SK-N-SH treated with all-trans-retinoic acid at 6 μM for 48 hours (cell line): ENCODE data around the gene MRAS.
"Not testable (repeated sequence)": the region's sequence is repeated elsewhere in the genome, so short reads cannot be mapped to it uniquely, and the experiment has no call there.

Experiments
- ATAC-seq: fragments of 200-7000 bp; cut with Tn5 transposase; 3 replicates; pipeline ENCODE4 v1.9.1; 2020; ENCODE audit warnings: mild to moderate bottlenecking, moderate library complexity
- ARNTL ChIP-seq: fragments of 450-650 bp; formaldehyde crosslinking; IDR thresholded peaks from 2 replicates; pipeline ENCODE4 v1.5.0; 2020; ENCODE audit warnings: low read depth, mild to moderate bottlenecking, moderate library complexity, borderline replicate concordance
- BACH2 ChIP-seq: fragments of 250-450 bp; sonication (Bioruptor Pico); IDR thresholded peaks from 2 replicates; pipeline ENCODE4 v1.9.0; 2021; ENCODE audit warnings: mild to moderate bottlenecking, borderline replicate concordance
- GLIS3 ChIP-seq: fragments of 250-450 bp; sonication (Bioruptor Pico); IDR thresholded peaks from 2 replicates; pipeline ENCODE4 v1.5.0; 2020; ENCODE audit warnings: mild to moderate bottlenecking, moderate library complexity
- OSR1 ChIP-seq: fragments of 250-450 bp; sonication (Bioruptor Pico); IDR thresholded peaks from 2 replicates; pipeline ENCODE4 v1.8.0; 2022; ENCODE audit warnings: moderate library complexity, mild to moderate bottlenecking, inconsistent platforms
- PATZ1 ChIP-seq: fragments of 250-450 bp; sonication (Bioruptor Pico); IDR thresholded peaks from 2 replicates; pipeline ENCODE4 v1.8.0; 2020; ENCODE audit warnings: mild to moderate bottlenecking, moderate library complexity, borderline replicate concordance
- POU6F1 ChIP-seq: fragments of 250-450 bp; sonication (Bioruptor Pico); IDR thresholded peaks from 2 replicates; pipeline ENCODE4 v1.8.0; 2021; ENCODE audit warnings: low read depth, mild to moderate bottlenecking, moderate library complexity, borderline replicate concordance
- PPARA ChIP-seq: fragments of 250-450 bp; sonication (Bioruptor Pico); IDR thresholded peaks from 2 replicates; pipeline ENCODE4 v1.5.0; 2020; ENCODE audit warnings: mild to moderate bottlenecking, borderline replicate concordance
- RARB ChIP-seq: fragments of 250-450 bp; sonication (Bioruptor Pico); IDR thresholded peaks from 2 replicates; pipeline ENCODE4 v1.8.0; 2021; ENCODE audit warnings: mild to moderate bottlenecking, moderate library complexity
- SNAI2 ChIP-seq: fragments of 250-450 bp; sonication (Bioruptor Pico); IDR thresholded peaks from 2 replicates; pipeline ENCODE4 v1.5.0; 2020; ENCODE audit warnings: mild to moderate bottlenecking, moderate library complexity
- TSHZ2 ChIP-seq: fragments of 250-450 bp; sonication (Bioruptor Pico); IDR thresholded peaks from 2 replicates; pipeline ENCODE4 v1.5.0; 2020; ENCODE audit warnings: mild to moderate bottlenecking, moderate library complexity
- ZC3H10 ChIP-seq: fragments of 250-450 bp; sonication (Bioruptor Pico); IDR thresholded peaks from 2 replicates; pipeline ENCODE4 v1.5.1; 2021; ENCODE audit warnings: mild to moderate bottlenecking, moderate library complexity
- ZFP3 ChIP-seq: fragments of 250-450 bp; sonication (Bioruptor Pico); IDR thresholded peaks from 2 replicates; pipeline ENCODE4 v1.5.0; 2020; ENCODE audit warnings: mild to moderate bottlenecking, moderate library complexity
- ZFP30 ChIP-seq: fragments of 450-650 bp; formaldehyde crosslinking; IDR thresholded peaks from 2 replicates; pipeline ENCODE4 v1.5.0; 2022; ENCODE audit warnings: mild to moderate bottlenecking, moderate library complexity
- ZNF565 ChIP-seq: fragments of 450-650 bp; formaldehyde crosslinking; conservative IDR thresholded peaks from 2 replicates; pipeline ENCODE4 v1.5.0; 2020; ENCODE audit warnings: low read depth, mild to moderate bottlenecking, moderate library complexity
- ZNF8 ChIP-seq: fragments of 450-650 bp; formaldehyde crosslinking; IDR thresholded peaks from 2 replicates; pipeline ENCODE4 v1.5.0; 2020; ENCODE audit warnings: mild to moderate bottlenecking, moderate library complexity

Gene MRAS

GRCh38 chr3:138375447-138375846 lies 27.1 kb downstream of the MRAS start:
- no peak for TF ChIP-seq ZFP3
- no peak for TF ChIP-seq OSR1 (CRISPR knock-in tag)
- no peak for ATAC-seq

GRCh38 chr3:138376663-138377062 lies 28.3 kb downstream of the MRAS start:
- no peak for ATAC-seq
- no peak for TF ChIP-seq PPARA (CRISPR knock-in tag)
- TF ChIP-seq RARB, result no peak
- TF ChIP-seq TSHZ2 (CRISPR knock-in tag), result no peak
- no peak for TF ChIP-seq OSR1 (CRISPR knock-in tag)
- TF ChIP-seq ZC3H10 (CRISPR knock-in tag), result no peak

- not testable (repeated sequence) for ATAC-seq
These were observed 28.8 kb downstream of the MRAS start for GRCh38 chr3:138377212-138377611.

- TF ChIP-seq PATZ1 (CRISPR knock-in tag), result no peak
- no peak for TF ChIP-seq ZNF565
- no peak for TF ChIP-seq ZNF8 (CRISPR knock-in tag)
- TF ChIP-seq ARNTL (CRISPR knock-in tag), result no peak
- TF ChIP-seq SNAI2 (CRISPR knock-in tag), result no peak
- no peak for TF ChIP-seq GLIS3 (CRISPR knock-in tag)
- no peak for TF ChIP-seq BACH2 (CRISPR knock-in tag)
- TF ChIP-seq ZFP30 (CRISPR knock-in tag), result no peak
- no peak for ATAC-seq
These were observed 29.4 kb downstream of the MRAS start for GRCh38 chr3:138377804-138378203.

GRCh38 chr3:138378331-138378730 lies 30.0 kb downstream of the MRAS start:
- ATAC-seq, result no peak

More at GRCh38 chr3:138378331-138378730, 30.0 kb downstream of the MRAS start:
- TF ChIP-seq ZFP30 (CRISPR knock-in tag) (no peak), POU6F1 (CRISPR knock-in tag) (no peak), ARNTL (CRISPR knock-in tag) (no peak), ZNF8 (CRISPR knock-in tag) (no peak), PATZ1 (CRISPR knock-in tag) (no peak)
- TF ChIP-seq, all 23 proteins: peak for 0
